ENCODE data around the gene SLC48A1.

The SLC48A1 gene

GRCh38 chr12:47816403-47817271 lies 43.6 kb downstream of the SLC48A1 start:
- H3K36me3 ChIP-seq, result no peaks in the 10 kb centered on the region
- peak overlapping the region; percentile 95 for H3K27ac ChIP-seq
- H3K4me1 ChIP-seq (ENCODE audit: control insufficient read depth in 1 of 2, insufficient read depth in 1 of 2, low read depth in 1 of 2, low read length in 1 of 2), result peaks cover 87 to 92% of the 10 kb centered on the region in 2 experiments
- H3K27me3 ChIP-seq, result no peaks in the 10 kb centered on the region
- H3K4me3 ChIP-seq (ENCODE audit: low read depth in 1 of 2, low read length in 1 of 2), result peak overlapping the region; percentile 80 to 91
- no peak for TF ChIP-seq CTCF (IDR thresholded peaks at IDR 0.05)
- H3K9me3 ChIP-seq, result no peaks in the 10 kb centered on the region

DNA sequence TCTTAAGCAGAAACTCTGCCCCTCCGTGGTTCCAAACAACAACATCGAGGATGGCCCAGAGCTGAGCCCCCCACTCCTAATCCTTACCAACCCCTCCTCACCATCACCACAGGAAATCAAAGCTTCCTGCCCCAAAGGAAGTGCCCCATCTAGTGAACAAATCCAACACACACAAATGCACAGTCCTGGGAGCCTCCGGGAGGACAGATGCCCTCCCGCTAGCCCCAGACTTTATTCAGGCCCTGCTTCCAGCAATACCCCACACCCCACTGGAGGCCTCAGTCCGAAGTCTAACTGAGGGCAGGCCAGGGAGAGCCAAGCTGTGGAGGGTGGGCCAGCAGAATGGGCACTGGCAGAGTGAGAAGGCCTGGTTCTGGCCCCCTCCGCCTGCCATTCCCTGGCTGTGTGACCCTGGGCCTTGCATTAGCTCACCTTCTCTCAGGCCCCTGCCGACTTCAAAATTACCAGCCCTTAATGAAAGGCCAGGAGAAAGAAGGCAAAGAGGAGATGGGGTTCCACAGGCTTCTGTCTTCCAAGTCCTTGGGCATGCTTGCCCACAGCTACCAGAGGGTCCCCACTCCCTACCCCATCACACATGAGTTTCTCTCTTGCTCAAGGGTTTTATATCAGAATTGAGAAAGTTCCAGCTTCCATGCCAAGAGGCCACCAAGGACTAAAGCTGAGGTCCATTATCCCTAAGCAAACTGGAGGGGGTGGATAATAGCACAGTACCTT lies 44.4 kb downstream of the SLC48A1 start:
- no peaks in the 10 kb centered on the region for H3K27me3 ChIP-seq
- peak overlapping the region; percentile 80 to 91 for H3K4me3 ChIP-seq (ENCODE audit: low read depth in 1 of 2, low read length in 1 of 2)
- no peaks in the 10 kb centered on the region for H3K9me3 ChIP-seq
- H3K36me3 ChIP-seq, result no peaks in the 10 kb centered on the region
- H3K27ac ChIP-seq, result peak overlapping the region; percentile 95
- H3K4me1 ChIP-seq (ENCODE audit: control insufficient read depth in 1 of 2, insufficient read depth in 1 of 2, low read depth in 1 of 2, low read length in 1 of 2), result peaks cover 81 to 89% of the 10 kb centered on the region in 2 experiments
- TF ChIP-seq CTCF (IDR thresholded peaks at IDR 0.05), result no peak

GRCh38 chr12:47818007-47818376 lies 45.0 kb downstream of the SLC48A1 start:
- Histone ChIP-seq H3K4me1 (ENCODE audit: control insufficient read depth in 1 of 2, insufficient read depth in 1 of 2, low read depth in 1 of 2, low read length in 1 of 2) (peaks cover 77 to 84% of the 10 kb centered on the region in 2 experiments), H3K4me3 (ENCODE audit: low read depth in 1 of 2, low read length in 1 of 2) (peak overlapping the region; percentile 80 to 91)

DNA sequence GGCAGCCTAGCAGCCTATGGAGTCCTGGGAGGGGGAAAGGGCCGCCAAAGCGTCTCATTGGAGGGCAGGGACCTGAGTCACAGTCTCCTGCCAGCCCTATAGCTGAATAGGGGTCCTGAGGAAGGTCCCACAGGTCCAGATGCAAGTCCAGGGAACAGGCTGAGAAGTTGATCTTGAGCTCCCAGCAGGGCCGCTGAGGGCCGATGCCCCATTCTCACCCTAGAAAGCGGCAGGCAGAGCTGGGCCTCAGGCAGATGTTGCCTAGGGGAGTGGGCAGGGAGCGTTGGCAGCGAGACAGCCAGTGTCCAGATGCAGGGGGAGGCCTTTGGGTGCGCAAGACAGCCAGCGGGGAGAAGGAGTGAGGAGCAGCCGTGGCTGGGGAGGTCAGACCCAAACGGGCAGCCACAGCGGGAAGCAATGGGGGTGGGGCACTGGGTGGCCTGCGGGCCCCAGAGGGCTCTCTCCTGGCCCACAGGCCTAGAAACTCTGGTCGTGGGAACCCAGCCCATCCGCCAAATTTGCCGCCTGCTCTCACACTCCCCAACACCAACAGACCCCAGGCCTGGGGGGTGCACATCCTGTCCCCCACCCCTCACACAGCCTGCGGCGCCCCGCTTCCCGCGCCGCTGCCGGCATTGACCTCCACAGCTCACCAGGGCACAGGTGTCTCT lies 45.6 kb downstream of the SLC48A1 start:
- peaks cover 78% of the 10 kb centered on the region in 2 experiments for H3K4me1 ChIP-seq (ENCODE audit: control insufficient read depth in 1 of 2, insufficient read depth in 1 of 2, low read depth in 1 of 2, low read length in 1 of 2)
- TF ChIP-seq CTCF (IDR thresholded peaks at IDR 0.05), result no peak

More at GRCh38 chr12:47818007-47818376, 45.0 kb downstream of the SLC48A1 start:
- no peaks in the 10 kb centered on the region for H3K9me3 ChIP-seq
- H3K27me3 ChIP-seq, result no peaks in the 10 kb centered on the region
- no peaks in the 10 kb centered on the region for H3K36me3 ChIP-seq
- peak overlapping the region; percentile 95 for H3K27ac ChIP-seq
- TF ChIP-seq CTCF (IDR thresholded peaks at IDR 0.05), result no peak

GRCh38 chr12:47819138-47819895 lies 46.3 kb downstream of the SLC48A1 start:
- H3K4me3 ChIP-seq (ENCODE audit: low read depth in 1 of 2, low read length in 1 of 2), result peak overlapping the region; percentile 80 to 91
- H3K9me3 ChIP-seq, result no peaks in the 10 kb centered on the region
- no peaks in the 10 kb centered on the region for H3K36me3 ChIP-seq
- no peaks in the 10 kb centered on the region for H3K27me3 ChIP-seq
- H3K4me1 ChIP-seq (ENCODE audit: control insufficient read depth in 1 of 2, insufficient read depth in 1 of 2, low read depth in 1 of 2, low read length in 1 of 2), result peaks cover 78% of the 10 kb centered on the region in 2 experiments
- no peak for TF ChIP-seq CTCF (IDR thresholded peaks at IDR 0.05)
- peak overlapping the region; percentile 95 for H3K27ac ChIP-seq

More for the DNA sequence above, 45.6 kb downstream of the SLC48A1 start:
- Histone ChIP-seq H3K4me3 (ENCODE audit: low read depth in 1 of 2, low read length in 1 of 2) (peak overlapping the region; percentile 80 to 91), H3K27me3 (no peaks in the 10 kb centered on the region), H3K36me3 (no peaks in the 10 kb centered on the region), H3K9me3 (no peaks in the 10 kb centered on the region), H3K27ac (peak overlapping the region; percentile 95)

Data from neutrophil (primary cell).